ENCODE results near the gene ZNF580.

Gene ZNF580

GRCh38 chr19:55625004-55625326, 15.8 kb upstream of the ZNF580 start:
- Mint-ChIP-seq H3K27ac (peak overlapping the region; percentile 97), H3K27me3 (ENCODE audit: low read depth) (peaks cover 5% of the 10 kb centered on the region), H3K36me3 (ENCODE audit: low read depth) (peaks cover 10% of the 10 kb centered on the region), H3K4me1 (ENCODE audit: low read depth) (peaks cover 38% of the 10 kb centered on the region), H3K4me3 (peak overlapping the region; percentile 91), H3K9me3 (no peaks in the 10 kb centered on the region)

GRCh38 chr19:55626350-55626749, 14.5 kb upstream of the ZNF580 start:
- Mint-ChIP-seq H3K36me3 (ENCODE audit: low read depth) (peaks cover 3% of the 10 kb centered on the region), H3K9me3 (no peaks in the 10 kb centered on the region), H3K4me1 (ENCODE audit: low read depth) (peaks cover 34% of the 10 kb centered on the region), H3K27ac (peak overlapping the region; percentile 90), H3K4me3 (peak overlapping the region; percentile 75), H3K27me3 (ENCODE audit: low read depth) (peaks cover 5% of the 10 kb centered on the region)

DNA sequence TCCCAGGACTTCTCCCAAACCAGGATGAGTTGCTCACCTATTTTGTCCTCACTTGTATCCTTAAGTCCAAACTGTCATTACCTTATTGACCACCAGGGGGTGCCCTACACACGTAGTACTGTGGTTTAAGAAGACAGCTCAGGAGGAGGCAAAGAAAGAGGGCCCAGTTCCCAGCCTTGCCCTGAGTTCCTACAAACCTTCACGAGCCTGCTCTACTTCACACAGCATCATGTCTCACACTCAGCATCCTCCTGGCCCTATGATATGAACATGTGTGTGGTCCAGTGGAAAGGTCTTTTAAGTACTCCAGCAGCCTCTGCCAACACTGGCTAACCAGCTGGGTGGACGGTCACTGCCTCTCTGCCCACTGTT, 8.4 kb upstream of the ZNF580 start:
- Mint-ChIP-seq H3K27ac (peak overlapping the region; percentile 42), H3K4me1 (ENCODE audit: low read depth) (peaks cover 37% of the 10 kb centered on the region), H3K9me3 (no peaks in the 10 kb centered on the region), H3K36me3 (ENCODE audit: low read depth) (peaks cover 16% of the 10 kb centered on the region), H3K27me3 (ENCODE audit: low read depth) (peaks cover 5% of the 10 kb centered on the region), H3K4me3 (no peak overlapping the region)

GRCh38 chr19:55633861-55634260, 6.9 kb upstream of the ZNF580 start:
- Mint-ChIP-seq H3K4me3 (no peak overlapping the region), H3K27me3 (ENCODE audit: low read depth) (no peaks in the 10 kb centered on the region), H3K36me3 (ENCODE audit: low read depth) (peaks cover 16% of the 10 kb centered on the region), H3K9me3 (no peaks in the 10 kb centered on the region), H3K4me1 (ENCODE audit: low read depth) (peaks cover 37% of the 10 kb centered on the region), H3K27ac (no peak overlapping the region)

DNA sequence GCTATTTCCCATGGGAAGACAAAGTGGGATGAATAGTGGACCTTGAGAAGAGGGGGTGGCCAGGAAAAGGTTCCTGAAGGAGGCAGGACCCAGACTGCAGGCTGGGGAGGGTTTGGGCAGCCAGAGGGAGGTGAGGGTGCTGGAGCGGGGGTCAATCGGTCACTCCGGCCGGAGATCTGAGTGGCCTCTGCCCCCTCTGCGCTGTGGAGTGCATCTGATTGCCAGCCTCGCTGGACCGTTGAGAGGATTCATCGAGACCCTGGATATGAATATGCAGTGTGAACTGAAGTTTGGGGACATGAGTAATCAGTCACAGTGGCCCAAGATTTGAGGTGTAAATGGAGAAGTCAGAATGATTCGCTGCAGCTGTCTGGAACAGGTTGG, 5.5 kb upstream of the ZNF580 start:
- Mint-ChIP-seq H3K4me3 (peak overlapping the region; percentile 100), H3K4me1 (ENCODE audit: low read depth) (peaks cover 43% of the 10 kb centered on the region), H3K27me3 (ENCODE audit: low read depth) (no peaks in the 10 kb centered on the region), H3K27ac (peak overlapping the region; percentile 100), H3K36me3 (ENCODE audit: low read depth) (peaks cover 19% of the 10 kb centered on the region), H3K9me3 (no peaks in the 10 kb centered on the region)

DNA sequence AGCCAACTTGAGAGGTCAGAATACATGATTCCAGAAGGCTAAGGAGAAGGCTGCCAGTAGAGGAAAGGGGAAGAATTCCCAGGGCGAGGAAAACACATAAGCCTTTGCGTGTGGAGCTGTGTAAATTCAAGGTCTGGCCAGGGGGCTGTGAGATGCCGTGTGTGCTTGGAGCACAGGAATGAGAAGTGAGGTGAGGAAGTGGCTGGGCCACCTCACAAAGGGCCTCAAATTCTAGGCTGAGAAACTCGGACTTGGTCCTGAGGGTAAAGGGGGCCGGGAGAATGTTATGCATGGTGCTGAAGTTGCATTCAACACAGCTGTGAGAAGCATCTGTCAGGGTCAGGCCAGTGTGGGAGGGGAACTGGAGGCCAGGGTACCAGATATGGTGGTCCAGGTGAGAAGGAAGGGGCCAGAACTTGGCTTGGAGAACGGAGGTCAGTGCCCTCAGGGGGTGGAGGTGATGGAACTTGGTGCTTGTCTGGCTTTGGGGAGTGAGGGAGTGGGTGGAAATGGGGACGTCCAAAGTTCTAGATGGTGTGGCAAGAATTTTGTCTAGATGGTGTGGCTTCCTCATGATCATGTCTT, 4.9 kb upstream of the ZNF580 start:
- peak overlapping the region; percentile 100 for H3K4me3 Mint-ChIP-seq
- H3K36me3 Mint-ChIP-seq (ENCODE audit: low read depth), result peaks cover 19% of the 10 kb centered on the region
- H3K27ac Mint-ChIP-seq, result peak overlapping the region; percentile 100
- peaks cover 46% of the 10 kb centered on the region for H3K4me1 Mint-ChIP-seq (ENCODE audit: low read depth)
- H3K9me3 Mint-ChIP-seq, result no peaks in the 10 kb centered on the region
- H3K27me3 Mint-ChIP-seq (ENCODE audit: low read depth), result no peaks in the 10 kb centered on the region

GRCh38 chr19:55636723-55637122, 4.1 kb upstream of the ZNF580 start:
- Mint-ChIP-seq H3K27ac (peak overlapping the region; percentile 100), H3K9me3 (no peaks in the 10 kb centered on the region), H3K4me3 (peak overlapping the region; percentile 100), H3K36me3 (ENCODE audit: low read depth) (peaks cover 19% of the 10 kb centered on the region), H3K4me1 (ENCODE audit: low read depth) (peaks cover 46% of the 10 kb centered on the region), H3K27me3 (ENCODE audit: low read depth) (no peaks in the 10 kb centered on the region)

DNA sequence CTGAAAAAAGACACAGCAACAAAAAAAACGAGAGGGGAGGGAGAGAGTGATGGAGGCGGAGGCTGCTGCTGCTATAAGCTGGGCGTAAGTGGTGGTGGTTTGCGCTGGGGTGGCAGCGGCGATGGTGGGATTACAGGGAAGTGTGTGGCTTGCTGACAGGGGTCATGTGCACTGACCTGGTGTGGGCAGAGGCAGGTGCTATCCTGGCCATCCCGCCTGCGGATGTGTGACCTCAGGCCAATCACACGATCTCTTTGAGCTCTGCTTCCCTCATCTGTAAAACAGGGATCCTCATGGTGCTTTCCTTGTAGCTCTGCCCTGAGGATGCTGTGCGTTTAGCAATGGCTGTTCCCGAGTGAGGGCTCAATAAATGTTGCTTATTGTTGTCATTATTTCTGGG, 3.3 kb upstream of the ZNF580 start:
- Mint-ChIP-seq H3K4me1 (ENCODE audit: low read depth) (peaks cover 43% of the 10 kb centered on the region), H3K9me3 (no peaks in the 10 kb centered on the region), H3K27me3 (ENCODE audit: low read depth) (no peaks in the 10 kb centered on the region), H3K4me3 (no peak overlapping the region), H3K36me3 (ENCODE audit: low read depth) (peaks cover 19% of the 10 kb centered on the region), H3K27ac (no peak overlapping the region)

DNA sequence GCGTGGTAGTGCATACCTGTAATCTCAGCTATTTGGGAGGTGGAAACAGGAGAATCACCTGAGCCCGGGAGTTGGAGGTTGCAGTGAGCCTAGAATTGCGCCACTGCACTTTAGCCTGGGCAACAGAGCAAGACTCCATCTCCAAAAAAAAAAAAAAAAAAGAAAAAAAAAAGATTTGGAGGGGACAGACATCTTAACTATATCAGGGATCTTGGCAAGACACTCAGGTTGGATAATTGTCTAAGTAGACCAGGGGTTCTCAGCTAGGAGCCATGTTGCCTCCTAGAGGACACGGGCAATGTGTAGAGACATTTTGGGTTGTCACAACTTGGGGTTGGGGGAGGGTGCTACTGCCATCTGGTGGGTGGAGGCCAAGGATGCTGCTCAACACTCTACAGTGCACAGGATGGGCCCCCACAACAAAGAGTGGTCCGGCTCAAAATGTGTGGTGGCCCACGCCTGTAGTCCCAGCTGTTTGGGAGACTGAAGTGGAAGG, 1.9 kb upstream of the ZNF580 start:
- H3K36me3 Mint-ChIP-seq (ENCODE audit: low read depth), result peaks cover 19% of the 10 kb centered on the region
- peaks cover 49% of the 10 kb centered on the region for H3K4me1 Mint-ChIP-seq (ENCODE audit: low read depth)
- peak overlapping the region; percentile 64 for H3K4me3 Mint-ChIP-seq
- H3K9me3 Mint-ChIP-seq, result no peaks in the 10 kb centered on the region
- H3K27me3 Mint-ChIP-seq (ENCODE audit: low read depth), result no peaks in the 10 kb centered on the region
- H3K27ac Mint-ChIP-seq, result peak overlapping the region; percentile 77

- H3K4me1 Mint-ChIP-seq (ENCODE audit: low read depth), result peaks cover 47% of the 10 kb centered on the region
- H3K36me3 Mint-ChIP-seq (ENCODE audit: low read depth), result peaks cover 15% of the 10 kb centered on the region
- H3K27ac Mint-ChIP-seq, result peak overlapping the region; percentile 86
- peak overlapping the region; percentile 66 for H3K4me3 Mint-ChIP-seq
- no peaks in the 10 kb centered on the region for H3K27me3 Mint-ChIP-seq (ENCODE audit: low read depth)
- no peaks in the 10 kb centered on the region for H3K9me3 Mint-ChIP-seq
These were observed 692 bp upstream of the ZNF580 start for GRCh38 chr19:55640043-55640576.

GRCh38 chr19:55641426-55642152, 787 bp downstream of the ZNF580 start:
- Mint-ChIP-seq H3K9me3 (no peaks in the 10 kb centered on the region), H3K27me3 (ENCODE audit: low read depth) (no peaks in the 10 kb centered on the region), H3K36me3 (ENCODE audit: low read depth) (peaks cover 11% of the 10 kb centered on the region), H3K27ac (peak overlapping the region; percentile 95), H3K4me3 (peak overlapping the region; percentile 94), H3K4me1 (ENCODE audit: low read depth) (peaks cover 38% of the 10 kb centered on the region)

- Mint-ChIP-seq H3K27me3 (ENCODE audit: low read depth) (no peaks in the 10 kb centered on the region), H3K4me3 (peak overlapping the region; percentile 96), H3K4me1 (ENCODE audit: low read depth) (peaks cover 38% of the 10 kb centered on the region), H3K36me3 (ENCODE audit: low read depth) (peaks cover 13% of the 10 kb centered on the region), H3K27ac (peak overlapping the region; percentile 97), H3K9me3 (no peaks in the 10 kb centered on the region)
These were observed 1.6 kb downstream of the ZNF580 start for GRCh38 chr19:55642153-55643002.

GRCh38 chr19:55643003-55643886, 2.4 kb downstream of the ZNF580 start, which contains the start of gene ZNF581:
Gene ZNF581 (plus strand): TSS chr19:55643649. CDS start chr19:55644572, 923 bp downstream.
- H3K36me3 Mint-ChIP-seq (ENCODE audit: low read depth), result peaks cover 12% of the 10 kb centered on the region
- peaks cover 36% of the 10 kb centered on the region for H3K4me1 Mint-ChIP-seq (ENCODE audit: low read depth)
- H3K9me3 Mint-ChIP-seq, result no peaks in the 10 kb centered on the region
- peak within 1 kb of the TSS; percentile 97 for H3K27ac Mint-ChIP-seq
- no peaks in the 10 kb centered on the region for H3K27me3 Mint-ChIP-seq (ENCODE audit: low read depth)
- peak within 1 kb of the TSS; percentile 96 for H3K4me3 Mint-ChIP-seq

DNA sequence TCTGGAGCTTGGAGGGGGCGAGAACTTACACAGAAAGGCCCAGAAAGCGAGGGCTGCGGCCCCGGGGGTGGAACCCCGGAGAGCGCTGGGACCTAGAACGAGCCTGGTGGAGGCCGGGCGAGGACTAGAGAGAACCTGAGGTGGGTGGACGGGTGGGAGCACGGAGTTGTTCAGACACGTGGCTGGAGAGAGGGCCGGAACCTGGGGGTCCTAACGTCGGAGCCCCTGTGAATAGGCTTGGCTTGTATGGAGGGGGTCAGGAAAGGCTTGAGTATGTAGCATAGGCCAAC, 3.0 kb downstream of the ZNF580 start:
- H3K9me3 Mint-ChIP-seq, result no peaks in the 10 kb centered on the region
- no peaks in the 10 kb centered on the region for H3K27me3 Mint-ChIP-seq (ENCODE audit: low read depth)
- H3K27ac Mint-ChIP-seq, result peak overlapping the region; percentile 93
- H3K4me3 Mint-ChIP-seq, result peak overlapping the region; percentile 96
- H3K4me1 Mint-ChIP-seq (ENCODE audit: low read depth), result peaks cover 36% of the 10 kb centered on the region
- H3K36me3 Mint-ChIP-seq (ENCODE audit: low read depth), result peaks cover 12% of the 10 kb centered on the region
